GM19452 (cell line): Measurements from ENCODE around the gene SLC25A5.
"Not testable (repeated sequence)": the region's sequence is repeated elsewhere in the genome, so short reads cannot be mapped to it uniquely, and the experiment has no call there.

ENCODE experiments used
- ATAC-seq: cut with Tn5 transposase; IDR thresholded peaks from one replicate; pipeline ENCODE4 v1.9.1; 2021; ENCODE audit not compliant: unreplicated experiment

SLC25A5 gene

DNA sequence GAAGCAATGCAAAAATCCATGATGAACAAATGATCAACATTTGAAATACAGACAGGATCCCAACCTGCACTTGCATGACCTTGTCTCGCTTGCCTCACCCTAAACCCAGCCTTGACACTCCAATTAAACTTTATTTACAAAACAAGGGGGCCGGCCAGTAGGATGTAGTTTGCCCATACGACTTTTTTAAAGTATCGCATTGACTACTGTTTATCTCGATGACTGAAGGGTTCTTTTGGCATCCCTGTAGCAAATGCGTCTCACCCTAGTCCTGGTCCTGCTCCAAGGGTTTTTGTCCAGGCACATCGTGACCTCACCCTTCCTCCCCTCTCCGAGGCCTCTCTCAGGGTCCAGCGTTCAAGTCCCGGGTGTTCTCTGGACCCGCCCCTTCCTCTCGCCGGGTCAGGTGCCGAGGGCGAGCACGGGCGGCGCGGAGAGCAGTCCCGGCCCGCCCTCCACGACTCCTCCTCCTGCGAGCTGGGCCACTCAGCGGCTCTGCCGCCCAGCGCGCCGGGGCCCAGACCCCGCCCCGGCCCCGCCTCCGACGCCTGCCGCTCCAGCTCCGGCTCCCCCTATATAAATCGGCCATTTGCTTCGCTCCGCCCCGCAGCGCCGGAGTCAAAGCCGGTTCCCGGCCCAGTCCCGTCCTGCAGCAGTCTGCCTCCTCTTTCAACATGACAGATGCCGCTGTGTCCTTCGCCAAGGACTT lies at the start of gene SLC25A5:
Gene SLC25A5, plus strand, starts transcription at position 603 of the 709 bp plus-strand sequence. Its CDS starts 72 bp downstream, at position 675.
- ATAC-seq: peak; percentile 84

DNA sequence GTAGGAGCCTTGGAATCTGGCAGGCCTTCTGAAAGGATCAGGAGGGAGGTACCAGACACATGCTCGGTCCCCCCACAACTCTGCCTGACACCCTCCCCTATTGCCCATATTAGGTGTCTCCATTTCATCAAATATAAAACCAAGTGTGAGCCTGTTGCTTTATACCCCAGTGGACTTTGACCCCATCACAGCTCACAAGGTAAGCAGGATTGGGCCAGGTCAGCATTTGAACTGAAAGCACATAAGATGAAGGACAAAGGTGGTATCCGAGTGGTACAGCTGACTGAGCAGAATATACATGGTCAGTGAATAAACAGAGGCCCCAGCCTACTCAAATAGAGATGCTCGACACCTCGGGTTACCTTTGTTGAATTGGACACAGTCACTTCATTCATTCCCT lies 49.1 kb upstream of the SLC25A5 start:
- ATAC-seq: no peak

GRCh38 chrX:119419898-119420297 lies 48.3 kb upstream of the SLC25A5 start:
- no peak for ATAC-seq

DNA sequence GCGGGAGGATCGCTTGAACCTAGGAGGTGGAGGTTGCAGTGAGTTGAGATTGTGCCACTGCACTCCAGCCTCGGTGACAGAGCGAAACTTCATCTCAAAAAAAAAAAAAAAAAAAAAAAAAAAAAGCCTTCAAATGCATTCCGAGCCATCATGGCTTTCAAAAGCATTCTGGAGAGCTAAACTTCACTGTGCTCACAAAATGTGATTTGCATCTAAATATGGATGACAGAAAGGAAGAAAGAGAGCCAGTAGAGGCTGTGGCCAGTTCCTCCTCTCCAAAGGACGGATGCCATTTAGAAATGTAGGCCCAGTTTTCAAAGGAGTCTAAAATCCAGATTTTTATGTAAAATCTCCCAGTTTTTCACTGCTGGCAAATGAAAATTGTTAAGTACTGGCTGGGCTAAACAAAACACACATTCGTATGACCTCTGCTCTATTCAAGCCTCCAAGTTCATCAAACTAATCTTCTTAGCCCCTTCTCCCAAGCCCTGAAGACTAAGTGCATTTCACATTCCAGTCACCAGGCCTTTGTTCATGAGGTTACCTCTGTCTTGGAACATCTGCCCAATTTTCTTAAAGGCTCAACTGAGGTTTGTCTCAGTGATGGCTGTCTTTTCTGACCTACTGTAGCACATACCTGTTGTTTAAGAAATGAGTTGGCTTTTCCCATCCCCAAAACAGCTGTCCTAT lies 47.1 kb upstream of the SLC25A5 start:
- no peak for ATAC-seq

GRCh38 chrX:119423631-119424030 lies 44.6 kb upstream of the SLC25A5 start:
- no peak for ATAC-seq

GRCh38 chrX:119424999-119425398 lies 43.2 kb upstream of the SLC25A5 start:
- no peak for ATAC-seq

GRCh38 chrX:119427024-119427794 lies 41.0 kb upstream of the SLC25A5 start:
- peak; percentile 82 for ATAC-seq

- no peak for ATAC-seq
Measured at GRCh38 chrX:119427795-119428185, 40.5 kb upstream of the SLC25A5 start.

GRCh38 chrX:119429471-119429870 lies 38.8 kb upstream of the SLC25A5 start:
- ATAC-seq: no peak

GRCh38 chrX:119441295-119441694 lies 26.9 kb upstream of the SLC25A5 start:
- not testable (repeated sequence) for ATAC-seq

- ATAC-seq: no peak
Measured at GRCh38 chrX:119442286-119442685, 26.0 kb upstream of the SLC25A5 start.

- ATAC-seq: no peak
Measured at GRCh38 chrX:119453202-119453601, 15.0 kb upstream of the SLC25A5 start.

- ATAC-seq: no peak
Measured at GRCh38 chrX:119455264-119455663, 13.0 kb upstream of the SLC25A5 start.

DNA sequence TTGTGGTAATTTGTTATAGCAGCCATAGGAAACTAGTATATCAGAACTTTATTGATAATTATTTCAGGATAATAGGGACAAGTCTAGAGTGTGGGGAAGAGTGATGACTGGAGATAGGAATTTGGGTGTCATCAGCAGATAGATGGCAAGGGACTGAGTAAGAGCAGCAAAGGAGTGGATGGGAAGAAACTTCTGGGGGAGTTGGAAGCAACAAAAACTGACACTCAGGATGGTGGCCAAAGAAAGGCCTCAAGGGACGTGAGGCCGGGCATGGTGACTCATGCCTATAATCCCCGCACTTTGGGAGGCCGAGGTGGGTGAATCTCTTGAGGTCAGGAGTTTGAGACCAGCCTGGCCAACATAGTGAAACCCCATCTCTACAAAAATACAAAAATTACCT lies 9.1 kb upstream of the SLC25A5 start:
- no peak for ATAC-seq

DNA sequence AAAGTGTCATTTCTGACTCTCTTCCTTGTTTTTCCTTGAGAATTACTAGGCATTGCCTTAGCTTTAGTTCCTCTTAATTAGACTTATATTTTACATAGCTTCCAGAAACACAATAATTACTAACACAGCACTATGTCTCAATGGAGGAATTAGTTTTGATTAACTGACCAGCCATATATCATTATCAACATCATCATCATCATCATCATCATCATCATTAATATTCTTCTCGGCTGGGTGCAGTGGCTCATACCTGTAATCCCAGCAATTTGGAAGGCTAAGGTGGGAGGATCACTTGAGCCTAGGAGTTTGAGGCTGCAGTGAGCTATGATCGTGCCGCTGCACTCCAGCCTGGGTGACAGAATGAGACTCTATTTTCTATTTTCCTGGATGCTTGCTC lies 2.7 kb upstream of the SLC25A5 start:
- ATAC-seq: no peak

- ATAC-seq: no peak
Measured at GRCh38 chrX:119466970-119467369, 1.3 kb upstream of the SLC25A5 start.

DNA sequence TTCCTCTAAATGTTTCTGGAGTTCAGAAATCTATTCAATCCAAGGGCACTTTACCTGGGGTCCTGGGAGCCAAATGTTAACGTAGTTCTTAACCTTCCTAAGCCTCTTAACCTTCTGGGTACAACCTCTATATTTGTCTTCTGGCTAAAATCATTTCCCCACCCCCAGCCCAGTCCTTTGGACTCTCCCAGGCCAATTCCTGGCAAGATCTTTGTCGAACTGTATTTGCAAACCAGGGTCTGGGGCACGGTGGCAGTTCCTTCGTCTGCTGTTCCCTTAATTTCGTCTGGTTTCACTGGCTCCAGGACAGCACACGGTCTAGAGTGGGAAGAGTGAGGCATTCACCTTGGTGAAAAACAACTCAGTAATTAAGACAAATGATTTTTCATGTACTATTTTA lies 811 bp upstream of the SLC25A5 start:
- ATAC-seq: no peak

DNA sequence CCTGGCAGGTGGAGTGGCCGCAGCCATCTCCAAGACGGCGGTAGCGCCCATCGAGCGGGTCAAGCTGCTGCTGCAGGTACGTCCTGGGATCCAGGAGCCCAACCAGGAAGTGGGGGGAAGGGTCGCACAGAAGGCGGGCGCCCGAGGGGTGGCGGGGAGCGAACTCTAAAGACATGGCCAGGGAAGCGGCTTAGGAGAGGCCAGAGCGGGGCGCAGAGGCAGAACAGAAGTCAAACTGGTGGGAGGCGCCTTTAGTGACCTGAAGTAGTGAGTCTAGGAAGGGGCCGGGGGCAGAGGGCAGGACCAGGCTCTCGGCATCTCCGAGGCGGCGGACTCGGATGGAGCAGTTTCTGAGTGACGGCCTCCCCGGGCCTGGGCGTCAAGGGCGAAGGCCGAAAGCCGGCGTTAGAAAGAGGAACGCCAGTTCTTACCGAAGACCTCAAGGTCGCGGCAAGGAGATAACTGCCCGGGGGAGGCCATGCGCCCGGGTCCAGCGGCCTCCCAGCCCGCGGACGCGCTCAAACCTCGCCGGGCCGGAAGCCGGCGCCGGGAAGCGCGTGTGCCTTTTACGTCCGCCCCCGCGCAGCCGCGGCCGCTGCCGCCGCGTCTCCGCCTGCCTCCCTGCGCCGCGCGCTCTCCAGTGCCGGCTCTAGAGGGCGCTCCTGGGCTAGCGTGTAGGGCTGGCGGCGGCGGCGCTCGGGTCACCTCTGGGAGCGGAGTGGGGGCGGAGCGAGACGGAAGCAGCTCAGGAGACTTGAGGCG lies 488 bp downstream of the SLC25A5 start:
- ATAC-seq: peak; percentile 71

DNA sequence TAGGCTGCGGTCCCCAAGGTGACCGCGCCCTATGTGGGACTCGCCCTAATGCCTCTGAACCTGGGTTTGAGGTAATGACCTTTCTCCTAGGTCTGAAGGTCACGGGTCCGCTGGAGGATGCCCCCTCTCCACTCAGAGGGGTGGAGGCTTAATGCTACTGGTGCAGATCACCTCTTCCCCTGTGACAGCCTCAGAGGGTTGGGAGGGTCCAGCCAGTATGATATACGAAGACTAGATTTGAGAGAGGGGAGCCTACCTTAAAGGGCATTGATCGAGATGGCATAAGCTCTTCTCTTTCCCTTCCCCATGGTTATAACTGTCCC lies 1.0 kb downstream of the SLC25A5 start:
- ATAC-seq: no peak

- ATAC-seq: no peak
Measured at GRCh38 chrX:119474615-119475388, 6.6 kb downstream of the SLC25A5 start.
